GM12878 (cell line): ENCODE measurements around the gene COL26A1.

Experiments
- ASH2L ChIP-seq: fragments of 300-600, 200-600 bp; sonication (generic); IDR thresholded peaks from 2 replicates; pipeline ENCODE4 v1.6.1; 2017; ENCODE audit warnings: low read depth, mild to moderate bottlenecking, borderline replicate concordance
- CHD2 ChIP-seq: IDR thresholded peaks from 2 replicates; pipeline ENCODE4 v1.6.1; 2011; ENCODE audit warnings: low read depth, low read length, improper control_type of control experiment, borderline replicate concordance
- CREB1 ChIP-seq: IDR thresholded peaks from 2 replicates; pipeline ENCODE4 v1.6.1; 2012; ENCODE audit warnings: low read depth, mild to moderate bottlenecking, inconsistent platforms
- EGR1 ChIP-seq, 2 experiments: IDR thresholded peaks; 1 replicate in 1 of 2; 2 replicates in 1 of 2; pipeline ENCODE4 v1.6.1; 2011 to 2012; ENCODE audit warnings: low read depth in 2 of 2, low read length in 2 of 2, borderline replicate concordance in 1 of 2, mild to moderate bottlenecking in 1 of 2, moderate library complexity in 1 of 2
- EZH2 ChIP-seq: IDR thresholded peaks from 2 replicates; pipeline ENCODE4 v1.6.1; 2012; ENCODE audit warnings: low read depth, mild to moderate bottlenecking, control low read depth, inconsistent platforms, low read length, borderline replicate concordance; ENCODE audit not compliant: control insufficient read depth
- GABPA ChIP-seq: IDR thresholded peaks from 2 replicates; pipeline ENCODE4 v1.6.1; 2014; ENCODE audit warnings: antibody characterized with exemption, low read depth, mild to moderate bottlenecking, inconsistent platforms
- HCFC1 ChIP-seq: fragments of 150-350 bp; IDR thresholded peaks from 2 replicates; pipeline ENCODE4 v1.6.1; 2014; ENCODE audit warnings: low read length
- HDGF ChIP-seq: fragments of 450-650 bp; IDR thresholded peaks from 2 replicates; pipeline ENCODE4 v1.6.1; 2016; ENCODE audit warnings: antibody characterized with exemption
- IKZF1 ChIP-seq: fragments of 450-650 bp; conservative IDR thresholded peaks from 2 replicates; pipeline ENCODE4 v1.6.1; 2017; ENCODE audit warnings: antibody characterized with exemption, mild to moderate bottlenecking
- MXI1 ChIP-seq: fragments of 150-350 bp; IDR thresholded peaks from 2 replicates; pipeline ENCODE4 v1.6.1; 2011; ENCODE audit warnings: low read depth, mild to moderate bottlenecking, inconsistent platforms, low read length, improper control_type of control experiment
- NR2C1 ChIP-seq: fragments of 450-650 bp; IDR thresholded peaks from 2 replicates; pipeline ENCODE4 v1.6.1; 2017; ENCODE audit warnings: antibody characterized with exemption, mild to moderate bottlenecking, moderate library complexity
- POLR2A ChIP-seq: IDR thresholded peaks from 2 replicates; pipeline ENCODE4 v1.6.1; 2011; ENCODE audit warnings: low read depth, mild to moderate bottlenecking, low read length
- SRF ChIP-seq, 2 experiments: IDR thresholded peaks; 2 replicates each; pipeline ENCODE4 v1.6.1; 2011; ENCODE audit warnings: low read depth in 2 of 2, low read length in 2 of 2, mild to moderate bottlenecking in 1 of 2, moderate library complexity in 1 of 2
- TF ChIP-seq, protein P1 (sequence below), 3 experiments: IDR thresholded peaks in 2 of 3; conservative IDR thresholded peaks in 1 of 3; 2 replicates each; pipeline ENCODE4 v1.5.1; 2011; ENCODE audit warnings: low read depth in 3 of 3, low read length in 3 of 3, mild to moderate bottlenecking in 3 of 3, control low read depth in 2 of 3, moderate library complexity in 2 of 3, inconsistent platforms in 1 of 3, mixed read lengths in 1 of 3; ENCODE audit not compliant: control insufficient read depth in 2 of 3, insufficient read depth in 1 of 3; ENCODE audit errors: extremely low read depth in 1 of 3

DNA sequence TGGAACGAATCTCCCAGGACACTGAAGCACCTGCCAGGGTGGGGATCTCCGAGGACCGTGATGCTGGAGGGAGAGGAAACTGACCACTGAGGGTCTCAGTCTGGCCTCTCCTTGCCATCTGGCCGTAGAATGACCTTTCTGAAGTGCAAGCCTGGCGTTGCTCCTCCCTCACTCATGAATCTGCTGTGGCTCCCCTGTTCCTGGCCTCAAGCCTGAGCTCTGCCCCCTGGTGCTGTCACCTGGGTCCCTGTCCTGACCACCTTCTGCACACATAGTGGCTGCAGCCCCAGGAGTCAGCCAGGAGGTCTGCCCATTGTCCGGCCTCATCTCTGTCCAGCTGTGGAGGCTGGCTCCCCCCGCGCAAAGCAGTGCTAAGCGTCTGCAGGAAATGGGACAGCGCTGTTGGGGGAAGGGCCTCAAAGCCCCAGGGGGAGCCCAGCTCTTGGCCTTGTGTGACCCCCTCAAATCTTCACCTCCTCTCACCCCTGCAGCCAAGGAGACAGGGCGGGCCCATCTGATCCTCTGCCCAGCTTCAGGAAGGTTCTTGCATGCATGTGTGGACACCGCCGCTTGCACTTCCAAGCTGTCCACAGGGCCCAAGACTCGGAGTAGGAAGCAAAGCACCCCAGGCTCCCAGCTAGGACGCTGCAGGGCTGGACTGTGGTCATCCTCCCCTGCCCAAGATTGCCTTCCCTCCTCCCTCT lies 200.7 kb downstream of the COL26A1 start:
- TF ChIP-seq, protein P1, sequence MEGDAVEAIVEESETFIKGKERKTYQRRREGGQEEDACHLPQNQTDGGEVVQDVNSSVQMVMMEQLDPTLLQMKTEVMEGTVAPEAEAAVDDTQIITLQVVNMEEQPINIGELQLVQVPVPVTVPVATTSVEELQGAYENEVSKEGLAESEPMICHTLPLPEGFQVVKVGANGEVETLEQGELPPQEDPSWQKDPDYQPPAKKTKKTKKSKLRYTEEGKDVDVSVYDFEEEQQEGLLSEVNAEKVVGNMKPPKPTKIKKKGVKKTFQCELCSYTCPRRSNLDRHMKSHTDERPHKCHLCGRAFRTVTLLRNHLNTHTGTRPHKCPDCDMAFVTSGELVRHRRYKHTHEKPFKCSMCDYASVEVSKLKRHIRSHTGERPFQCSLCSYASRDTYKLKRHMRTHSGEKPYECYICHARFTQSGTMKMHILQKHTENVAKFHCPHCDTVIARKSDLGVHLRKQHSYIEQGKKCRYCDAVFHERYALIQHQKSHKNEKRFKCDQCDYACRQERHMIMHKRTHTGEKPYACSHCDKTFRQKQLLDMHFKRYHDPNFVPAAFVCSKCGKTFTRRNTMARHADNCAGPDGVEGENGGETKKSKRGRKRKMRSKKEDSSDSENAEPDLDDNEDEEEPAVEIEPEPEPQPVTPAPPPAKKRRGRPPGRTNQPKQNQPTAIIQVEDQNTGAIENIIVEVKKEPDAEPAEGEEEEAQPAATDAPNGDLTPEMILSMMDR (IDR thresholded peaks at IDR 0.05 in 2 of 3, conservative IDR thresholded peaks at IDR 0.05 in 1 of 3; ENCODE audit: control insufficient read depth in 2 of 3, extremely low read depth in 1 of 3, insufficient read depth in 1 of 3, low read depth in 3 of 3, low read length in 3 of 3) = no peak
- no peak for TF ChIP-seq NR2C1
- no peak for TF ChIP-seq POLR2A
- no peak for TF ChIP-seq IKZF1
- TF ChIP-seq SRF (IDR thresholded peaks at IDR 0.05; ENCODE audit: low read depth in 2 of 2, low read length in 2 of 2) = no peak
- TF ChIP-seq EGR1 (IDR thresholded peaks at IDR 0.05; ENCODE audit: borderline replicate concordance in 1 of 2, low read depth in 2 of 2, low read length in 2 of 2) = no peak
- TF ChIP-seq CHD2 = no peak
- no peak for TF ChIP-seq HDGF
- no peak for TF ChIP-seq HCFC1
- TF ChIP-seq GABPA = no peak
- TF ChIP-seq MXI1 = no peak
- no peak for TF ChIP-seq EZH2
- TF ChIP-seq ASH2L = no peak
- no peak for TF ChIP-seq CREB1
